A549 treated with AZD2906 at 1 μM for 4 hours (cell line): ENCODE measurements around the gene ACYP1. TPM values are rescaled to one million over a fixed set of nuclear protein-coding genes. Genes with fewer than 3 reads are reported as not detected.

Source experiments
- total RNA-seq: library from RNA; stranded (reverse); fragments of 200-300 nt; extraction: Qiagen RNA extraction; gene quantifications from 5 replicates; pipeline ENCODE4 v1.2.3, GENCODE V29; 2022

ACYP1 gene
- 26.2 to 29.5 TPM (median 27.7 TPM) in 5 replicates for total RNA-seq

DNA sequence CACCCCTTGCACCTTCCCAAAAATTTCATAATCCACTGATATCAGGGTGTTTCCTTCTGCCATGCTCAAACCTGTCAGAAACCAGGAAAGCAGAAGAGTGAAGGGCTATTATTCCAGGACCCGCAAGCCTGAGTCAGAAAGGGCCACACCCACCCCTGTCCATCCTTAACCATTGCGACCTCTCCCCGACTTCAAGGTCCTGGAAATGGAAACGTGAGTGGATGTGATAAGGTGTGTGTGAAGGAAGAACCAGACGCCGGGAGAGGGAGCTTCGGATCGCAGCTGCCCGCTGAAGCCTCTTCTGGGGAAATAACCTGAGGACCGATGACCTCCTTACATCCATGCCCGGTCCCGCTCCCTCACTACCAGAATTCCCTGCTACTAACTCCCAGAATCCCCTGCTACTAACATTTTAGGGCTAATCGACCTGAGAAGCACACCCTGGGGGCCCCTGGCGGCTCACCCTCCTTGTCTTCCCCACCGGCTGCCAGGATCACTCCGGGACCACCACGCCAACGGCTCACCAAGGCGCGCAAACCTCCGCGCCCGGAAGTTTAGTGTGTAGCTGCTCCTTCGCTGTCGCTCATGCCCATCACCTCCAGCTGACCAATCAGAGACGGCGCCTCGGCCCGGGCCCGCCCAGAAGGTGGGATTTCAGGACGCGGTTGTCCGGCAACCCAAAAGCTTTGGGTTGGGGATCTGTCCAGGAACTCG, at the start of gene ACYP1:
TSS of gene ACYP1 (minus strand) at position 534 of the 714 bp plus-strand sequence. CDS start at position 63, 471 bp downstream.

DNA sequence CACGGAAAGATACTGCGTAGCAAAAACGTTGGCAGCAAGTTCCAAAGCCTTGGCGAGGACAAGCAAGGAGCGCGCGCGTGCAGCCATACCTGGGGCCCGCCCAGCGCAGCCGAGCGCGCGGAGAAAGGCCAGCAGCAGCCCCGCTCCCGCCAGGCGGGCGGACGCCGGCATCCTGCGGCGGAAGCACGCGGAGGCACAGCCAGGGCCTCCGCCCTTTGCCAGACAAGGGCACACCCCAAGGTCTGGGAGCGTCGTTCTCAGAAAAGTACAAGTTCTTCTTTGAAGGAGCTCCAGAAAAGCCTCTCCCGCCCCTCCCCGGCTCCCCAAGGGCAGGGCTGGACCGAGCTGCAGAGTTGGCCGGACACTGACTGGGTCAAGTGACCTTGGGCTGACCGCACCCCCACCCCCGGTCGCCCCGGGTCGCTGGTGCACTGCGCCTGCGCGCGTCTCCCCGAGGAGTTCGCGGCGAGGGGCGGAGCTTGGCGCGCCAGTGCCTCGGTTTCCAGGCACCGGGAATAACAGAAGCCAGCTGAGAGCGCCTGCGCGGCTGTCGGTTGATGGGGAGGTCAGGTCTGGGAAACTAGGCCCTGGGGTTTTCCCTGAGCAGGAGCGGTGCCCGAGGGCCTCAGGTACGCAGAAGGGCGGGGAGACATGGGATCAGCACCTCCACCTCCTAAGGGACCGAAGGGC, 5.4 kb upstream of the ACYP1 start, which contains the start of gene ZC2HC1C:
TSS of gene ZC2HC1C (plus strand) at position 521 of the 690 bp plus-strand sequence. CDS start 933 bp downstream, outside the sequence.

DNA sequence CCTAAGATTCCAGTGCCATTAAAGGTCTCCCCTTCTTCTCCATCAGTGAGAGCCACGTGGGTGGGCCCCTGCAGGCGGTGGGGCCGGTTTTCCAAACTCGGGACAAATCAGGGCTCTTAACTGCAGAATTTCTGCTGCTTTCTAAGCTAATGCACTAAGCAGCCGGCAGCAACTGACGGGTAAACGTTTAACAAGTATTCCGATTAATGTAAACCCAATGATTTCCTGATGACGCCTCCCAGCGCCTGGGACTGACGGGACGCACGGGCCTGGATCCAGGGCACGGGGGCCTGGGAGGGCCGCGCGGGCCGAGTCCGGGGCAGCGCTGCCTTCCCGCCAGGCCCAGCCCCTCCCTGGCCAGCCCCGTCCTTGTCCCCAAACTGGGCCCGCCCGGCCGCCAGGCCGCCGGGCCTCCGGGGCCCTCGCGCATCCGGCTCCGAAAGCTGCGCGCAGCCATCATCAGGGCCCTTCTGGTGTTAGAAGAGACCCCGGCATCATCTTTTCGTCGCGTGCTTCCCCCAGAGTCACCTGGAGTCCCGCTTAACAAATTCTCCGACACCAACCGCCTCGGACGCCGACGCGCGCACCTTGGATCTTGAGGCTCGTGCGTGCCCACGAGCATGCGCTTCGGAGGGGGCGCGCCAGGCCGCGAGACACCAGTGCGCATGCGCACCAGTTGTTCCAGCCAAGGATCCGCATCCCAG, 12.8 kb downstream of the ACYP1 start, which contains the start of gene MLH3:
TSS of gene MLH3 (minus strand) at position 616 of the 704 bp plus-strand sequence. CDS start 1,812 bp downstream, outside the sequence.

Other genes with a start within 250 kb of the ACYP1 start
- not detected in 5 replicates for gene PROX2, start 187.9 kb downstream of the ACYP1 start, total RNA-seq
- gene DLST, start 182.1 kb downstream of the ACYP1 start, total RNA-seq, result 95.9 to 103 TPM (median 98.6 TPM) in 5 replicates
- gene RPS6KL1, start 140.8 kb downstream of the ACYP1 start, total RNA-seq, result 0.23 to 0.49 TPM (median 0.40 TPM) in 5 replicates
- 5.0 to 6.2 TPM (median 5.9 TPM) in 5 replicates for gene PGF, start 108.4 kb downstream of the ACYP1 start, total RNA-seq
- 77.7 to 83.0 TPM (median 80.9 TPM) in 5 replicates for gene EIF2B2, start 61.1 kb downstream of the ACYP1 start, total RNA-seq
- gene MLH3, start 12.6 kb downstream of the ACYP1 start, total RNA-seq, result 16.9 to 19.6 TPM (median 18.3 TPM) in 5 replicates
- gene ZC2HC1C, start 5.6 kb upstream of the ACYP1 start, total RNA-seq, result 5.3 to 6.2 TPM (median 6.0 TPM) in 5 replicates
- gene NEK9, start 63.0 kb upstream of the ACYP1 start, total RNA-seq, result 32.2 to 34.0 TPM (median 33.4 TPM) in 5 replicates
- 258 to 327 TPM (median 270 TPM) in 5 replicates for gene TMED10, start 112.6 kb upstream of the ACYP1 start, total RNA-seq
- 10.7 to 15.0 TPM (median 11.4 TPM) in 5 replicates for gene FOS, start 214.8 kb upstream of the ACYP1 start, total RNA-seq